Endothelial cell (in vitro differentiated cells): ENCODE data around the gene RUBCNL. TPM values are rescaled to one million over a fixed set of nuclear protein-coding genes. Genes with fewer than 3 reads are reported as not detected.
"Not testable (repeated sequence)": the region's sequence is repeated elsewhere in the genome, so short reads cannot be mapped to it uniquely, and the experiment has no call there.

Experiments
- DNase-seq: peaks from one replicate; pipeline ENCODE4 v3.0.0; 2021; ENCODE audit warnings: low spot score
- H3K27ac Mint-ChIP-seq: one replicate; pipeline ENCODE4 v1.8.0; 2021; ENCODE audit warnings: mixed read lengths, inconsistent platforms; ENCODE audit not compliant: unreplicated experiment
- H3K27me3 Mint-ChIP-seq: one replicate; pipeline ENCODE4 v1.8.0; 2021; ENCODE audit warnings: mild to moderate bottlenecking, moderate library complexity, mixed read lengths, inconsistent platforms; ENCODE audit not compliant: unreplicated experiment
- H3K36me3 Mint-ChIP-seq: one replicate; pipeline ENCODE4 v1.8.0; 2021; ENCODE audit warnings: mild to moderate bottlenecking, low read depth, mixed read lengths, inconsistent platforms; ENCODE audit not compliant: unreplicated experiment
- H3K4me1 Mint-ChIP-seq: one replicate; pipeline ENCODE4 v1.8.0; 2021; ENCODE audit warnings: mild to moderate bottlenecking, mixed read lengths, inconsistent platforms; ENCODE audit not compliant: unreplicated experiment
- H3K4me3 Mint-ChIP-seq: one replicate; pipeline ENCODE4 v1.8.0; 2021; ENCODE audit warnings: mild to moderate bottlenecking, mixed read lengths, inconsistent platforms; ENCODE audit not compliant: unreplicated experiment
- H3K9me3 Mint-ChIP-seq: one replicate; pipeline ENCODE4 v1.8.0; 2021; ENCODE audit warnings: mixed read lengths, inconsistent platforms; ENCODE audit not compliant: unreplicated experiment
- CTCF ChIP-seq: fragments of 200-600 bp; sonication (generic); IDR thresholded peaks from one replicate; pipeline ENCODE4 v1.5.0; 2021; ENCODE audit warnings: antibody characterized with exemption; ENCODE audit not compliant: unreplicated experiment
- total RNA-seq: library from RNA; stranded (reverse); fragmentation: NEBNext Ultra II Directional; extraction: Animal tissue kit (Norgen Biotek cat#: 25700); gene quantifications from one replicate; pipeline ENCODE4 v1.2.1, GENCODE V29; 2021; ENCODE audit not compliant: unreplicated experiment

The RUBCNL gene
- total RNA-seq, 1 donor from 2014 or later, result 0.31 TPM

- no peak overlapping the region for H3K4me3 Mint-ChIP-seq
These were observed 12.3 kb downstream of the RUBCNL start for GRCh38 chr13:46374710-46375109.

GRCh38 chr13:46373623-46374022, 13.4 kb downstream of the RUBCNL start:
- Mint-ChIP-seq H3K9me3 (no peaks in the 10 kb centered on the region), H3K27me3 (peaks cover under 1% of the 10 kb centered on the region), H3K36me3 (no peaks in the 10 kb centered on the region), H3K4me3 (no peak overlapping the region), H3K27ac (no peak overlapping the region), H3K4me1 (peaks cover 4% of the 10 kb centered on the region)
- no peak for TF ChIP-seq CTCF
- no peak for DNase-seq

More at GRCh38 chr13:46374710-46375109, 12.3 kb downstream of the RUBCNL start:
- Mint-ChIP-seq H3K9me3 (no peaks in the 10 kb centered on the region), H3K36me3 (no peaks in the 10 kb centered on the region), H3K4me1 (peaks cover 3% of the 10 kb centered on the region), H3K27me3 (no peaks in the 10 kb centered on the region), H3K27ac (no peak overlapping the region)
- TF ChIP-seq CTCF, result no peak
- DNase-seq, result no peak

GRCh38 chr13:46372938-46373337, 14.1 kb downstream of the RUBCNL start:
- not testable (repeated sequence) for H3K4me1 Mint-ChIP-seq, H3K9me3 Mint-ChIP-seq, H3K27ac Mint-ChIP-seq, H3K36me3 Mint-ChIP-seq, H3K27me3 Mint-ChIP-seq, H3K4me3 Mint-ChIP-seq, DNase-seq

- Mint-ChIP-seq H3K4me3 (no peak overlapping the region), H3K36me3 (no peaks in the 10 kb centered on the region), H3K9me3 (no peaks in the 10 kb centered on the region), H3K27ac (no peak overlapping the region), H3K27me3 (peaks cover 1% of the 10 kb centered on the region), H3K4me1 (peaks cover 4% of the 10 kb centered on the region)
- no peak for DNase-seq
- no peak for TF ChIP-seq CTCF
These were observed 15.0 kb downstream of the RUBCNL start for GRCh38 chr13:46372071-46372470.

GRCh38 chr13:46369506-46370277, 17.4 kb downstream of the RUBCNL start:
- no peak overlapping the region for H3K4me3 Mint-ChIP-seq
- peaks cover 4% of the 10 kb centered on the region for H3K4me1 Mint-ChIP-seq
- H3K36me3 Mint-ChIP-seq, result no peaks in the 10 kb centered on the region
- peaks cover 3% of the 10 kb centered on the region for H3K27me3 Mint-ChIP-seq
- H3K27ac Mint-ChIP-seq, result no peak overlapping the region
- H3K9me3 Mint-ChIP-seq, result no peaks in the 10 kb centered on the region
- no peak for DNase-seq
- no peak for TF ChIP-seq CTCF
